ENCODE measurements around the gene OTUD7B. TPM values are rescaled to one million over a fixed set of nuclear protein-coding genes. Genes with fewer than 3 reads are reported as not detected.

OTUD7B gene
- total RNA-seq, 1 donor from 2014 or later, result 14.7 TPM

- intact Hi-C loops (cut with micrococcal nuclease), result loop anchor here (2.0 to 5.0 kb wide), 2 partner anchors 85 to 226 kb away; partner anchors contain the start of gene OTUD7B
These were observed 84.2 kb downstream of the OTUD7B start for GRCh38 chr1:149926296-149926695.

GRCh38 chr1:149925751-149926150 lies 84.8 kb downstream of the OTUD7B start:
- intact Hi-C loops (cut with micrococcal nuclease), result loop anchor here (2.0 to 5.0 kb wide), 2 partner anchors 85 to 227 kb away; partner anchors contain the start of gene OTUD7B

- intact Hi-C loops (cut with micrococcal nuclease), result loop anchor here (5.0 kb wide), 1 partner anchor 227 kb away; no protein-coding TSS in a partner anchor
These were observed 85.2 kb downstream of the OTUD7B start for GRCh38 chr1:149925345-149925744.

- intact Hi-C loops (cut with micrococcal nuclease), result no loop called here
These were observed 86.9 kb downstream of the OTUD7B start for GRCh38 chr1:149923626-149924025.

- intact Hi-C loops (cut with micrococcal nuclease), result loop anchor here (1.0 to 2.0 kb wide), 3 partner anchors 10 to 29 kb away; partner anchors contain the start of genes BOLA1 and SF3B4
These were observed 92.9 kb downstream of the OTUD7B start, which contains the start of gene SV2A for GRCh38 chr1:149917571-149918144. SV2A (minus strand) TSS chr1:149917844; CDS start chr1:149913840, 4,004 bp downstream.

- intact Hi-C loops (cut with micrococcal nuclease), result loop anchor here (1.0 kb wide), 2 partner anchors 10 to 29 kb away; partner anchors contain the start of gene SF3B4
These were observed 93.7 kb downstream of the OTUD7B start for GRCh38 chr1:149916898-149917252.

GRCh38 chr1:149916193-149916897 lies 94.2 kb downstream of the OTUD7B start:
- intact Hi-C loops (cut with micrococcal nuclease), result no loop called here

GRCh38 chr1:149915429-149916192 lies 94.9 kb downstream of the OTUD7B start:
- intact Hi-C loops (cut with micrococcal nuclease), result no loop called here

- intact Hi-C loops (cut with micrococcal nuclease), result no loop called here
These were observed 96.0 kb downstream of the OTUD7B start for GRCh38 chr1:149914545-149914944.

- intact Hi-C loops (cut with micrococcal nuclease), result no loop called here
These were observed 103.9 kb downstream of the OTUD7B start for GRCh38 chr1:149906570-149907075.

GRCh38 chr1:149903836-149904491 lies 106.6 kb downstream of the OTUD7B start:
- intact Hi-C loops (cut with micrococcal nuclease), result no loop called here

GRCh38 chr1:149899460-149900284 lies 110.9 kb downstream of the OTUD7B start, which contains the start of gene BOLA1:
BOLA1 (plus strand) TSS chr1:149899568; CDS start chr1:149900060, 492 bp downstream.
- intact Hi-C loops (cut with micrococcal nuclease), result loop anchor here (1.0 to 5.0 kb wide), 9 partner anchors 11 to 370 kb away; partner anchors contain the start of genes APH1A, SF3B4 and VPS45

- intact Hi-C loops (cut with micrococcal nuclease), result loop anchor here (5.0 kb wide), 1 partner anchor 271 kb away; no protein-coding TSS in a partner anchor
These were observed 114.0 kb downstream of the OTUD7B start for GRCh38 chr1:149896575-149896974.

GRCh38 chr1:149888999-149889289 lies 121.6 kb downstream of the OTUD7B start:
- intact Hi-C loops (cut with micrococcal nuclease), result loop anchor here (1.0 to 2.0 kb wide), 12 partner anchors 10 to 476 kb away; partner anchors contain the start of genes ANP32E, BOLA1, OTUD7B and RPRD2

- intact Hi-C loops (cut with micrococcal nuclease), result loop anchor here (1.0 to 2.0 kb wide), 12 partner anchors 11 to 476 kb away; partner anchors contain the start of genes ANP32E, BOLA1, OTUD7B and RPRD2
These were observed 122.1 kb downstream of the OTUD7B start for GRCh38 chr1:149888247-149888998.

Measured in T-helper 1 cell treated with Interleukin-12 subunit alpha and Interleukin-12 subunit beta and Interleukin-4 antibody, amounts not matched to agents 30 ng/mL and 1 ng/mL, for 36 hours (primary cell).